ENCODE measurements around the gene ZCCHC17.

- TF ChIP-seq CTCF (conservative IDR thresholded peaks at IDR 0.05 in 1 of 2, IDR thresholded peaks at IDR 0.05 in 1 of 2; ENCODE audit: extremely low read depth in 1 of 2, insufficient read depth in 1 of 2, low read depth in 1 of 2, low read length in 2 of 2) (no peak), EZH2 (IDR thresholded peaks at IDR 0.05; ENCODE audit: borderline replicate concordance, low read length) (no peak)
These were observed 29.6 kb downstream of the ZCCHC17 start for GRCh38 chr1:31326461-31326860.

All from mammary epithelial cell (primary cell).